Measurements from ENCODE around the gene SSH2. TPM values are rescaled to one million over a fixed set of nuclear protein-coding genes. Genes with fewer than 3 reads are reported as not detected.

SSH2 gene
- total and polyA plus RNA-seq, 2 of the 13 experiments (the other 11 are each of a cell fraction or from before 2014, with no cell fraction given), result 6.0 to 6.4 TPM

GRCh38 chr17:29579866-29580771 lies 349.9 kb downstream of the SSH2 start (continued):
- TF ChIP-seq FOXK1 (CRISPR knock-in tag; IDR thresholded peaks at IDR 0.05; ENCODE audit: borderline replicate concordance, low read depth) (peak; percentile 15; the same call in 1 of the 2 replicates), XRCC5 (optimal IDR thresholded peaks at IDR 0.05; ENCODE audit: low read length) (peak; percentile 70), SIX4 (CRISPR knock-in tag; IDR thresholded peaks at IDR 0.05) (no peak), FOXA3 (CRISPR knock-in tag; IDR thresholded peaks at IDR 0.05) (peak; percentile 15; the same call in 1 of the 2 replicates), HNRNPL (IDR thresholded peaks at IDR 0.05; ENCODE audit: low read depth, low read length) (peak; percentile 92), KMT2B (CRISPR knock-in tag; IDR thresholded peaks at IDR 0.05) (0 out of 2 replicates have a peak, but pooled peaks have one; percentile 26), ZNF768 (CRISPR knock-in tag; IDR thresholded peaks at IDR 0.05) (peak; percentile 44; the same call in 1 of the 2 replicates), KDM4B (CRISPR knock-in tag; IDR thresholded peaks at IDR 0.05) (peak; percentile 60; the same call in 1 of the 2 replicates), JUNB (CRISPR knock-in tag; IDR thresholded peaks at IDR 0.05; ENCODE audit: borderline replicate concordance) (no peak), STAG1 (CRISPR knock-in tag; IDR thresholded peaks at IDR 0.05) (peak; percentile 84), FOSL2 (CRISPR knock-in tag; IDR thresholded peaks at IDR 0.05) (peak; percentile 43), NAIF1 (CRISPR knock-in tag; IDR thresholded peaks at IDR 0.05; ENCODE audit: borderline replicate concordance) (no peak), RXRA (CRISPR knock-in tag; IDR thresholded peaks at IDR 0.05) (peak; percentile 53; the same call in 1 of the 2 replicates)
- TF ChIP-seq, protein P1, sequence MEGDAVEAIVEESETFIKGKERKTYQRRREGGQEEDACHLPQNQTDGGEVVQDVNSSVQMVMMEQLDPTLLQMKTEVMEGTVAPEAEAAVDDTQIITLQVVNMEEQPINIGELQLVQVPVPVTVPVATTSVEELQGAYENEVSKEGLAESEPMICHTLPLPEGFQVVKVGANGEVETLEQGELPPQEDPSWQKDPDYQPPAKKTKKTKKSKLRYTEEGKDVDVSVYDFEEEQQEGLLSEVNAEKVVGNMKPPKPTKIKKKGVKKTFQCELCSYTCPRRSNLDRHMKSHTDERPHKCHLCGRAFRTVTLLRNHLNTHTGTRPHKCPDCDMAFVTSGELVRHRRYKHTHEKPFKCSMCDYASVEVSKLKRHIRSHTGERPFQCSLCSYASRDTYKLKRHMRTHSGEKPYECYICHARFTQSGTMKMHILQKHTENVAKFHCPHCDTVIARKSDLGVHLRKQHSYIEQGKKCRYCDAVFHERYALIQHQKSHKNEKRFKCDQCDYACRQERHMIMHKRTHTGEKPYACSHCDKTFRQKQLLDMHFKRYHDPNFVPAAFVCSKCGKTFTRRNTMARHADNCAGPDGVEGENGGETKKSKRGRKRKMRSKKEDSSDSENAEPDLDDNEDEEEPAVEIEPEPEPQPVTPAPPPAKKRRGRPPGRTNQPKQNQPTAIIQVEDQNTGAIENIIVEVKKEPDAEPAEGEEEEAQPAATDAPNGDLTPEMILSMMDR (CRISPR knock-in tag; IDR thresholded peaks at IDR 0.05), result peak; percentile 96
- TF ChIP-seq, protein P2, sequence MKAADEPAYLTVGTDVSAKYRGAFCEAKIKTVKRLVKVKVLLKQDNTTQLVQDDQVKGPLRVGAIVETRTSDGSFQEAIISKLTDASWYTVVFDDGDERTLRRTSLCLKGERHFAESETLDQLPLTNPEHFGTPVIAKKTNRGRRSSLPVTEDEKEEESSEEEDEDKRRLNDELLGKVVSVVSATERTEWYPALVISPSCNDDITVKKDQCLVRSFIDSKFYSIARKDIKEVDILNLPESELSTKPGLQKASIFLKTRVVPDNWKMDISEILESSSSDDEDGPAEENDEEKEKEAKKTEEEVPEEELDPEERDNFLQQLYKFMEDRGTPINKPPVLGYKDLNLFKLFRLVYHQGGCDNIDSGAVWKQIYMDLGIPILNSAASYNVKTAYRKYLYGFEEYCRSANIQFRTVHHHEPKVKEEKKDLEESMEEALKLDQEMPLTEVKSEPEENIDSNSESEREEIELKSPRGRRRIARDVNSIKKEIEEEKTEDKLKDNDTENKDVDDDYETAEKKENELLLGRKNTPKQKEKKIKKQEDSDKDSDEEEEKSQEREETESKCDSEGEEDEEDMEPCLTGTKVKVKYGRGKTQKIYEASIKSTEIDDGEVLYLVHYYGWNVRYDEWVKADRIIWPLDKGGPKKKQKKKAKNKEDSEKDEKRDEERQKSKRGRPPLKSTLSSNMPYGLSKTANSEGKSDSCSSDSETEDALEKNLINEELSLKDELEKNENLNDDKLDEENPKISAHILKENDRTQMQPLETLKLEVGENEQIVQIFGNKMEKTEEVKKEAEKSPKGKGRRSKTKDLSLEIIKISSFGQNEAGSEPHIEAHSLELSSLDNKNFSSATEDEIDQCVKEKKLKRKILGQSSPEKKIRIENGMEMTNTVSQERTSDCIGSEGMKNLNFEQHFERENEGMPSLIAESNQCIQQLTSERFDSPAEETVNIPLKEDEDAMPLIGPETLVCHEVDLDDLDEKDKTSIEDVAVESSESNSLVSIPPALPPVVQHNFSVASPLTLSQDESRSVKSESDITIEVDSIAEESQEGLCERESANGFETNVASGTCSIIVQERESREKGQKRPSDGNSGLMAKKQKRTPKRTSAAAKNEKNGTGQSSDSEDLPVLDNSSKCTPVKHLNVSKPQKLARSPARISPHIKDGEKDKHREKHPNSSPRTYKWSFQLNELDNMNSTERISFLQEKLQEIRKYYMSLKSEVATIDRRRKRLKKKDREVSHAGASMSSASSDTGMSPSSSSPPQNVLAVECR (CRISPR knock-in tag; IDR thresholded peaks at IDR 0.05; ENCODE audit: borderline replicate concordance), result peak; percentile 17; the same call in 1 of the 2 replicates
- TF ChIP-seq, protein P3, sequence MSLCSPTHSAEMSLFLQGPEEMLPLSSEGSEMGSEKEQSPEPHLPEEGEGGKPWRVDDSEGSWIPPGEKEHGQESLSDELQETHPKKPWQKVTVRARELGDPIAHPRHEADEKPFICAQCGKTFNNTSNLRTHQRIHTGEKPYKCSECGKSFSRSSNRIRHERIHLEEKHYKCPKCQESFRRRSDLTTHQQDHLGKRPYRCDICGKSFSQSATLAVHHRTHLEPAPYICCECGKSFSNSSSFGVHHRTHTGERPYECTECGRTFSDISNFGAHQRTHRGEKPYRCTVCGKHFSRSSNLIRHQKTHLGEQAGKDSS (CRISPR knock-in tag; IDR thresholded peaks at IDR 0.05; ENCODE audit: borderline replicate concordance, low read depth), result 0 out of 2 replicates have a peak, but pooled peaks have one; percentile 50
- TF ChIP-seq, protein P4, sequence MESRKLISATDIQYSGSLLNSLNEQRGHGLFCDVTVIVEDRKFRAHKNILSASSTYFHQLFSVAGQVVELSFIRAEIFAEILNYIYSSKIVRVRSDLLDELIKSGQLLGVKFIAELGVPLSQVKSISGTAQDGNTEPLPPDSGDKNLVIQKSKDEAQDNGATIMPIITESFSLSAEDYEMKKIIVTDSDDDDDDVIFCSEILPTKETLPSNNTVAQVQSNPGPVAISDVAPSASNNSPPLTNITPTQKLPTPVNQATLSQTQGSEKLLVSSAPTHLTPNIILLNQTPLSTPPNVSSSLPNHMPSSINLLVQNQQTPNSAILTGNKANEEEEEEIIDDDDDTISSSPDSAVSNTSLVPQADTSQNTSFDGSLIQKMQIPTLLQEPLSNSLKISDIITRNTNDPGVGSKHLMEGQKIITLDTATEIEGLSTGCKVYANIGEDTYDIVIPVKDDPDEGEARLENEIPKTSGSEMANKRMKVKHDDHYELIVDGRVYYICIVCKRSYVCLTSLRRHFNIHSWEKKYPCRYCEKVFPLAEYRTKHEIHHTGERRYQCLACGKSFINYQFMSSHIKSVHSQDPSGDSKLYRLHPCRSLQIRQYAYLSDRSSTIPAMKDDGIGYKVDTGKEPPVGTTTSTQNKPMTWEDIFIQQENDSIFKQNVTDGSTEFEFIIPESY (CRISPR knock-in tag; IDR thresholded peaks at IDR 0.05), result peak; percentile 33; the same call in 1 of the 2 replicates
- TF ChIP-seq, protein P5, sequence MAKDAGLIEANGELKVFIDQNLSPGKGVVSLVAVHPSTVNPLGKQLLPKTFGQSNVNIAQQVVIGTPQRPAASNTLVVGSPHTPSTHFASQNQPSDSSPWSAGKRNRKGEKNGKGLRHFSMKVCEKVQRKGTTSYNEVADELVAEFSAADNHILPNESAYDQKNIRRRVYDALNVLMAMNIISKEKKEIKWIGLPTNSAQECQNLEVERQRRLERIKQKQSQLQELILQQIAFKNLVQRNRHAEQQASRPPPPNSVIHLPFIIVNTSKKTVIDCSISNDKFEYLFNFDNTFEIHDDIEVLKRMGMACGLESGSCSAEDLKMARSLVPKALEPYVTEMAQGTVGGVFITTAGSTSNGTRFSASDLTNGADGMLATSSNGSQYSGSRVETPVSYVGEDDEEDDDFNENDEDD (CRISPR knock-in tag; IDR thresholded peaks at IDR 0.05; ENCODE audit: borderline replicate concordance), result peak; percentile 49; the same call in 1 of the 2 replicates

Data from HepG2 (cell line).